GM10847 (cell line): ENCODE measurements around the gene CLEC16A.

Experiments
- POLR2A ChIP-seq: IDR thresholded peaks from 2 replicates; pipeline ENCODE4 v1.6.1; 2011; ENCODE audit not compliant: insufficient read length; ENCODE audit errors: extremely low read depth

Gene CLEC16A

GRCh38 chr16:11219178-11219577 lies 274.8 kb downstream of the CLEC16A start:
- no peak for TF ChIP-seq POLR2A

GRCh38 chr16:11224096-11224893 lies 279.9 kb downstream of the CLEC16A start:
- TF ChIP-seq POLR2A = no peak

GRCh38 chr16:11224894-11225676 lies 280.7 kb downstream of the CLEC16A start:
- no peak for TF ChIP-seq POLR2A

GRCh38 chr16:11225677-11226549 lies 281.5 kb downstream of the CLEC16A start:
- TF ChIP-seq POLR2A = no peak

DNA sequence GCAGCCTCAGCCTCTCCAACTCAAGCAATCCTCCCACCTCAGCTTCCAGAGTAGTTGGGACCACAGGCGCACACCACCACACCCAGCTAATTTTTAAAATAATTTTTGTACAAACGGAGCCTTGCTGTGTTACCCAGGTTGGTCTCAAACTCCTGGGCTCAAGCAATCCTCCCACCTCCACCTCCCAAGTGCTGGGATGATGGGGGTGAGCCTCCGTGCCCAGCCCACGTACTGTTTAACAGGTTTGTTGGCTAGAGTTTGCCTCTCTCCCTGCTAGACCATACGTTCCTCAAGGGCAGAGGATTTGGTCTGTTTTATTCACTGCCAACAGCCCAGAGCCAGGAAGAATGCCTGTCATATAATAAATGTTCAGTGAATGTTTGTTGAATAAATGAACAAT lies 285.1 kb downstream of the CLEC16A start:
- TF ChIP-seq POLR2A = no peak

DNA sequence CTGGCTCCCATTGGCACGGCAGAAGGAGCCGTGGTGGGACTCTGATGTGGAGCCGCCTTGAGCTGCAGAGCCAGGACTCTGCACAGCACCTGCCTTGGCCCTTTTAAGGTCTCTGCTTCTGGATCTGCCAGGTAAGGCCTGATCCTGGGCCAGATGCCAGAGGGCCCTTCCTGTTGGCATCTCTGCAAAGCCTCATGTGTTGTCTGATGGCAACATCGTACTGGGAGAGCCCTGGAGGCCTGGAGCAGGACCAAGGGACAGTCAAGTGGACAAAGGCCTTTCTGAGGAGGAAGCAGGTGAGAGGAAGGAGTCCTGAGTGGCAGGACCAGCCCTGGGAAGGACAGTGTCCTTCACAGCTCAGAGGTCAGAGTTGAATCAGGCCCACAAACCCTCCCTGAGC lies 285.5 kb downstream of the CLEC16A start:
- TF ChIP-seq POLR2A = no peak

GRCh38 chr16:11231367-11231970 lies 287.1 kb downstream of the CLEC16A start:
- TF ChIP-seq POLR2A = no peak
